Activated CD8-positive, alpha-beta T cell treated with anti-CD3 and anti-CD28 coated beads for 36 hours (primary cell): ENCODE measurements around the gene MYH2. TPM values are rescaled to one million over a fixed set of nuclear protein-coding genes. Genes with fewer than 3 reads are reported as not detected.

Experiments
- ATAC-seq: fragments of 200-7000 bp; cut with Tn5 transposase; one replicate; pipeline ENCODE4 v1.10.0; 2021; ENCODE audit warnings: mild to moderate bottlenecking, moderate library complexity
- CTCF ChIA-PET: fragments of 350-600 bp; sonication (Branson Sonifier 250); formaldehyde crosslinking; loops from one replicate; lab custom pipeline; 2021; ENCODE audit warnings: antibody characterized with exemption; lab: Charles Lee
- POLR2A ChIA-PET: fragments of 350-600 bp; sonication (Branson Sonifier 250); formaldehyde crosslinking; loops from one replicate; lab custom pipeline; 2021; ENCODE audit warnings: antibody characterized with exemption; lab: Charles Lee
- DNase-seq: peaks from one replicate; pipeline ENCODE4 v3.0.0-alpha.2; 2020
- H3K27ac Mint-ChIP-seq: one replicate; pipeline ENCODE4 v1.8.0; 2021; ENCODE audit warnings: mild to moderate bottlenecking, mixed read lengths
- H3K27me3 Mint-ChIP-seq: one replicate; pipeline ENCODE4 v1.8.0; 2021; ENCODE audit warnings: mixed read lengths
- H3K36me3 Mint-ChIP-seq: one replicate; pipeline ENCODE4 v1.8.0; 2021; ENCODE audit warnings: low read depth, mixed read lengths
- H3K4me1 Mint-ChIP-seq: one replicate; pipeline ENCODE4 v1.8.0; 2021; ENCODE audit warnings: low read depth, mixed read lengths
- H3K4me3 Mint-ChIP-seq: one replicate; pipeline ENCODE4 v1.8.0; 2021; ENCODE audit warnings: mild to moderate bottlenecking, moderate library complexity, mixed read lengths
- H3K9me3 Mint-ChIP-seq: one replicate; pipeline ENCODE4 v1.8.0; 2021; ENCODE audit warnings: mixed read lengths
- CTCF ChIP-seq: fragments of 200-600 bp; IDR thresholded peaks from one replicate; pipeline ENCODE4 v1.8.0; 2022; ENCODE audit warnings: antibody characterized with exemption, mild to moderate bottlenecking
- intact Hi-C: fragments of 100-400 bp; cut with micrococcal nuclease; formaldehyde crosslinking; loops from one replicate; pipeline ENCODE4 v1.10.0; 2022
- total RNA-seq, 2 experiments: library from RNA; stranded (reverse); gene quantifications; one replicate each; pipeline ENCODE4 v1.2.3, GENCODE V29; 2021

MYH2 gene
- total RNA-seq, 2 experiments from 2014 or later: not detected

- ATAC-seq: no peak
- Mint-ChIP-seq H3K4me1 (no peaks in the 10 kb centered on the region), H3K9me3 (no peaks in the 10 kb centered on the region), H3K4me3 (no peak overlapping the region), H3K27ac (no peak overlapping the region), H3K36me3 (no peaks in the 10 kb centered on the region), H3K27me3 (no peaks in the 10 kb centered on the region)
- ChIA-PET CTCF (interaction anchor here (1.1 kb wide), 1 partner anchor 12 kb away, joined by 3 read pairs; no protein-coding TSS in a partner anchor), POLR2A (no interaction called here)
- DNase-seq: no peak
- no peak for TF ChIP-seq CTCF
- intact Hi-C loops: no loop called here
Measured at GRCh38 chr17:10474536-10474935, 74.9 kb downstream of the MYH2 start.

- Mint-ChIP-seq H3K36me3 (no peaks in the 10 kb centered on the region), H3K4me1 (no peaks in the 10 kb centered on the region), H3K9me3 (no peaks in the 10 kb centered on the region), H3K27ac (no peak overlapping the region), H3K4me3 (no peak overlapping the region), H3K27me3 (no peaks in the 10 kb centered on the region)
- no peak for TF ChIP-seq CTCF
- CTCF ChIA-PET: no interaction called here
- POLR2A ChIA-PET: no interaction called here
- ATAC-seq (no peak), DNase-seq (no peak)
- intact Hi-C loops: no loop called here
Measured at GRCh38 chr17:10471858-10472257, 77.6 kb downstream of the MYH2 start.

Other genes starting within 250 kb of the MYH2 start
- gene MYH13, start 176.7 kb downstream of the MYH2 start, total RNA-seq: not detected
- gene MYH8, start 127.7 kb downstream of the MYH2 start, total RNA-seq: not detected
- gene MYH4, start 80.1 kb downstream of the MYH2 start, total RNA-seq: not detected
- gene MYH1, start 31.1 kb downstream of the MYH2 start, total RNA-seq: not detected
- gene MYH3, start 107.7 kb upstream of the MYH2 start, total RNA-seq: 1 to 10 TPM; 1.8 to 4.1 TPM
- 10 to 100 TPM; 45.3 to 45.4 TPM for gene SCO1, start 147.9 kb upstream of the MYH2 start, total RNA-seq
- 10 to 100 TPM; 13.0 to 13.6 TPM for gene ADPRM, start 147.9 kb upstream of the MYH2 start, total RNA-seq
- 1 to 10 TPM in 1 of 2 experiments, under 1 TPM in 1; 0.63 to 1.4 TPM for gene TMEM220, start 180.4 kb upstream of the MYH2 start, total RNA-seq